Stimulated activated CD8-positive, alpha-beta memory T cell treated with anti-CD3 and anti-CD28 coated beads, Interleukin-15, amount 100 ng/mL, for 1 hour (primary cell): ENCODE measurements around the gene SREBF1.

Experiments used
- DNase-seq: peaks from one replicate; pipeline ENCODE4 v3.0.0-alpha.2; 2020; ENCODE audit warnings: low read depth

SREBF1 gene

DNA sequence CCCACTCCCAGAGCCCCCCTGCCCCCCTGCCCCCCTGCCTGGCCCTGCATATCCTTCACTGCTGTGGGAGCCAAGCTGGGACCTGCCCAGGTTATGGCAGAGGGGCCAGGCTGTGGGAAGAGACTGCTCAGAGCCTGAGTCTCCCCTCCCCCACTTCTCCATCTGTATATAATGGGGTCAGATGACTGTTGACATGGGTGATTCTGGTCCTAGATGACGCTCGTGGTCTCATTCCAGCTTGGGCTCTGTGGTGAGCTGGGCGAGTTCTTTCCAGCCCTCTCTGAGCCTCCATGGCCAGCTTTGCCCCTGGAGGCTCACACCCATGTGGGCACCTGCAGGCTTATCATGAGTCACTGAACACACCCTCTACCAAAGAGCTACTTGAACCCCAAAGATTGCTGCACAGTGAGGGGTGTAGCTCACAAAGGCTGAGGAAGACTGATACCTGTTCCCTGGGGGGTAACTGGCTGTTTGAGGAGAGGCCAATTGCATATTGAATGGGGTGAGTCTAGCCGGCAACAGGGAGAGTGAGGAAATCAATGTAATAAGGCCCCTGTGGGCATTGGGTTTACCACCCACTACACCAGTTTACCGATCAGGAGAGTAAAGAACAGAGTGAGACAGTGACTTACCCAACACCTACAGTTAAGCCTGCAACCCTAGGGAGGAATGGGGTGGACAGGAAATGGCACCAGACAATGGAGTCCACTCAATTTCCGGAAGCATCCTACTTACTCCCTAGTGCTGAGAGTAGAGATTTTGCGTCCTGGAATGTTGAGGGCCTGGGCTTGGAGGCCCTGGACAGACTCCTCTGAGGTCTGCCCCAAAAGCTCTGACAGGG, 4.2 kb upstream of the SREBF1 start:
- no peak for DNase-seq

DNA sequence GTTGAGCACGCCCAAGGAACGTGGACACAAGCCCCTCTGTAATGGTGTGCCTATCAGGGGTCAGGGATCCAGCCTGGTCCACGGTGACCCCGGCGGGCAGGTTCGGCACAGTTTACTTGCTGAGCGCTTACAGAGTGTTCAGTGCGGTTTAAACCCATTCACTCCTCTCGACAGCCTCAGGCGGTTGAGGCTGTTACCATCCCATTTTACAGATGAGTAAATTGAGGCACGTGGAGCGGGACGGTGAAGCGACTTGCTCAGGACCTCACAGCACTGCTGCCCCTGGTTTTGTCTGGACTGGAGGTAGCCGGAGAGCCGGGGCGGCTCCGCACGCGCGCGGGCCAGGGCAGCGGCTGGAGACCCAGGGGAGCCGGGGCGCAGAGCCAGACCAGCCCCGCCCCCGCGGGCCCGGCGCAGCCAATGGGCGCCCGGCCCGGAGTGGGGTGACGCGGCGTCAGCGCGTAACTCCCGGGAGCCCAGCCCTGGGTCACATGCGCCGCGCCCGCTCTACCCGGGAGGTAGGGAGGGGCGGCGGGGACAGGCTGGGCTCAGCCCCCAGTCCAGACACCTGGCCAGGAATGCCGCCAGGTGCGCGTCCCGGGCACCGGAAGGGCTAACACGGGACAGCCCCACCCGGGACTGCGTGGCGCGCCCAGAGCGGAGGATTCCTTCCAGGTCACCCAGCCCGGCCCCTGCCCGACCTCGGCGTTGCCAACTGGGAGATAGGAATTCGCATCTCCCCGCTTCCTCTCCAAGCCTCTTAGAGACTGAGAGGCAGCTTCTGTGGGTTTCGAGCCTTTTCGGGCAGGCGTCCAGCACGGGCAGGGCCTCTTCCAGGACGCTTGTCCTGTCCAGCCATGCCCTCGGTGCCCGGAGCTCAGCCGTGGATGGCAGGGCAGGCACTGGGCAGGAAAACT, 3.3 kb upstream of the SREBF1 start:
- peak; percentile 51 for DNase-seq

DNA sequence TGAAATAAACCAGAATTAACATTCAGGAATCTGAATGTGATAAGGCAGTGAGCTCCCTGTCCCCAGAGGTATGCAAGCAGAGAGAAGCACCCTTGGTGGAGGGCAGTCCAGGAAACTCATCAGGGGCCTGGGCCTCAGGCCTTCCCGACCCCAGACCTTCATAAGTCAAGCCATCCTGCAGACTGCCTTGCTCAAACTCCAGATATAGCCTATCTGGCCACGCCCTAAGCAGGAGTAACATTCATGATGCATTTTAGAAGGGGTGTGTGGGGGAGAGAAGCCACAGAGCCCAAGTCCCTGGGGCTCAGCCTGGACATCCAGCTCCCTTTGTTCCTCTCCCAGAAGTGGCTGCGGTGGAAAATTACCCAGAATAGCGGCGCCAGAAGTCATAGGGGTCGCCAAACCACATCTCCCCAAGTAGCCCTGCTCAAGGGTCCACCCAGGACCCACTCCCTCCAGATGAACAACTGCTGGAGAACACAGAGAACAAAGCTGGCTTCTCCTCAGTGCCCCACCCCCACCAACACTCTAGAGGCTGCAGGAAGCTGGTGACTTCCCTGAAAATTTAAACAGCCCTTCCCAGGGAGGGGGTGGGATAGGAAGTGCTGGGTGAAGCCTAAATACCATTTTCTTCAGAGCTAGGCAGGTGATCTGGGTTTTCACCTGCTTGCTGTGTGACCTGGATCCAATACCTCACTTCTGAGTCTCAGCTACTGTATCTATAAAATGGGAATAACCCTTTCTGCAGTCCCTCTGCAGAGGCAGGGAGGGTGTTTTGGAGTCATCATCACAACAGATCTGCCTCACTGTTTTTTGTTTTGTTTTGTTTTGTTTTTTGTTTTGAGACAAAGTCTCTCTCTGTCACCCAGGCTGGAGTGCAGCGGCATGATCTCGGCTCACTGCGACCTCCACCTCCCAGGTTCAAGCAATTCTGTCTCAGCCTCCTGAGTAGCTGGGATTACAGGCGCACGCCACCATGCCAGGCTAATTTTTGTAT, 1.5 kb upstream of the SREBF1 start:
- no peak for DNase-seq

DNA sequence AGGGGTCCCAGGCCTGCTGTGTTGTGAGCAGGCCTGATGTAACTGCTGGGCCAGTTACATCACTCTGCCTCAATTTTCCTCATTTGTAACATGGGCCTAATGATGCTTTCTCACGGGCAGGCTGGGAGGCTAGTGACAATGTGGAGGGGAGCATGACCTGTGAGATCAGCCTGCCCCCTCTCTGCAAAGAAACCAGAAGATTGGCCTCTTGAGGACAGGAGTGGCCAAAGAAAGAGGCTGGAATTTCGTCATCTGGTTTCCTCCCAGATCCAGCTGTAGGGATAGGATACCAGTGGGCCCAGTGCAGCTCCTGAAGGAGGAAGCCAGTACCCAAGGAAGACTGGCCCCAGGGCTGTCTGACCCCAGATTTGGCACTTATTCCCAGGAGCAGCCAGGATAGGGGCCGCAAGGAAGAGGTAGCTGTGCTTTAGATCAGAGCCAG, 615 bp upstream of the SREBF1 start:
- no peak for DNase-seq

DNA sequence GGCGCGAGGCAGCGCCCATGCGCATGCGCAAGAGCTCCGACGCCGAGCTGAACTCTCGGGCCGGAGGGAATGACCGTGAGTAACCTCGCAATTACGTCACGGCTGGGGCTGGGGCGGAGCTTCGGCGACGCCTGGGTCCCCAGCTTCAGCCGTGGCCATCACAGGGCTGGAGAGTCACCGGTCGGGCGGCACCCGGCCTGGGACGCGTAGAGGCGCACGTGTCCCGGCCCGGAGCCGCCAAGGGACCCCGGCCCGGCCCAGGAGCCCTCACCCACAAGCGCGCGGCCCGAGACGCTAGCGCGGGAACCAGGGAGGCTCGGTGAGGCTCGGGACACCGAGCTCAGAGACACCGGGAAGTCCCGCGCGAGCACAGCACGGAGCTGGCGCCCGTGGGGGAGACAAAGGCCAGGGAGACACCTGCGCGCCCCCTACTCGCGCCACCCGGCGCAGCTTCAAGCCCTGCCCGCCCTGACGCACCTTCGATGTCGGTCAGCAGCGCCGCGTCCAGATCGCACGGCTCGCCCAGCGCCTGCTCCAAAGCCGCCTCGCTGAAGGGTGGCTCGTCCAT, 452 bp downstream of the SREBF1 start:
- DNase-seq = peak; percentile 92

DNA sequence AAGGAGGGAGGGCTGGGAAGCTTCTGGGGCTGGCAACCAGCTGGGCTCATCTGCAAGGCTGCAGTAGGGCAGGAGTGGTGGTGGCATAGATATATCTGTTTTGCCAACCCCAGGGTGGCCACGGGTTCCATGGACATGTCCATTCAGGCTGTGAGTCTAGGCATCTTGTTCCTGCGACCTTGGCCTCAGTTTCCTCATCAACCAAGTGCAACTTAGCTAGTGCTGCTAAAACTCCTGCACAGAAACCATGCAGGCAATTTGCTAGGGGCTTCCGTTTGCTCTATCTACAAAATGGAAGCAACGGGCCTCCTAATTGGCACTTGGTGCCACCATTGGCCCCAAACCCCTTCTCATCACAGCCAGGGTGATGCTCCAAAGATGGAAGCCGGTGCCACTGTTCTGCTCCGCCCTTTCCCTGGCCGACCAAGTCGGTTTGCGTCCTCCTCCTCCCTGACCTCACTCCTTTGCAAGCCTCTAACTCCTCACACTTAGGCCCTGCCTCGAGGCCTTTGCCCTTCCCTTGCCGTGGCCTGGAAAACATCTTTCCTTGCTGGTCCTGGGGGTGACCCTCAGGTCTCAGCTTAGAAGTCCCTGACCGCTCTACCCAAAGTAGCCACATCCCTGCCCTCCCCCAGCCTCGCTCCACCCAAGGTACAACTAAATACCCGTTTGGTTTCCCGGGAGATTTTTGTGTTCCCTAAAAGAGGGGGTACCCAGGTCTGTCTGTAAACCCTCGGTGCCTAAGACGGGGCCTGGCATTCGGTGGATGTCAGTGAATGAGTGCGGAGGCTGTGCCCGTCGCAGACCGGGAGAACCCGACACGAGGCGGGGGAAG, 1.2 kb downstream of the SREBF1 start:
- no peak for DNase-seq

DNA sequence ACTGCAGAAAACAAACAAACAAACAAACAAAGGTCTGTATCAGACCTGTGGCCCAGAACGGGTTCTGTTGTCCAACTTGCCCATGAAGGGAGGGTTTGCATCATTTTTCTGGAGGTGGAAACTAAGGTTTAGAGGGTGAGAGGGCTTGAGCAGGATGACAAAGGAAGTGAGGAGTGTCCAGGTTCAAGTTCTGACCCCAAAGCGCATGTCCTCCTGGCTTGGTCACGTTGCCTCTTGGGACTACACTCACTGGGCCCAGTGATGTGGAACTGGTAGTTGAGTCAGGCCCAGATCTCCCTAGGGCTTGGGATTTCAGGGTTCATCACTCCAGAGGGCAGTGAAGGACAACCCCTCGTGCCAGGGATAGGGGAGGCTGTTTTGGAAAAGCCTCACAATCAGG, 1.8 kb downstream of the SREBF1 start:
- no peak for DNase-seq

DNA sequence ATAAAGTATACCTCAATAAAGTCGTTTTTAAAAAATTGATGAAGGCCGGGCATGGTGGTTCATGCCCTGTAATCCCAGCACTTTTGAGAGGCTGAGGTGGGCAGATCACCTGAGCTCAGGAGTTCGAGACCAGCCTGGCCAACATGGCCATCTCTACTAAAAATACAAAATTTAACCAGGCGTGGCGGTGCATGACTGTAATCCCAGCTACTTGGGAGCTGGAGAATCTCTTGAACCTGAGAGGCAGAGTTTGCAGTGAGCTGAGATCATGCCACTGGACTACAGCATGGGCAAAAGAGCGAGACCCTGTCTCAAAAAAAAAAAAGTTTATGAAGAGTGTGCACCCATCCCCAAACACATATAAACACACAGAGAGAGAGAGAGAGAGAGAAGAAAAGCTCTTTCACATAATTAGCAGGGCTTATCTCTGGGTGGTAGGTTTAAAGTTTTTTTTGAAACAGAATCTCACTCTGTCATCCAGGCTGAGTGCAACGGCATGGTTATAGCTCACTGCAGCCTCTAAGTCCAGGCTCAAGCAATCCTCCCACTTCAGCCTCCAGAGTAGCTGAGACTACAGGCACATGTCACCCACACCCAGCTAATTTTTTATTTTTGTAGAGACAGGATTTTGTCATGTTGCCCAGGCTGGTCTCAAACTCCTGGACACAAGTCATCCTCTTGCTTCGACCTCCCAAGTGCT, 3.0 kb downstream of the SREBF1 start:
- DNase-seq = no peak

DNA sequence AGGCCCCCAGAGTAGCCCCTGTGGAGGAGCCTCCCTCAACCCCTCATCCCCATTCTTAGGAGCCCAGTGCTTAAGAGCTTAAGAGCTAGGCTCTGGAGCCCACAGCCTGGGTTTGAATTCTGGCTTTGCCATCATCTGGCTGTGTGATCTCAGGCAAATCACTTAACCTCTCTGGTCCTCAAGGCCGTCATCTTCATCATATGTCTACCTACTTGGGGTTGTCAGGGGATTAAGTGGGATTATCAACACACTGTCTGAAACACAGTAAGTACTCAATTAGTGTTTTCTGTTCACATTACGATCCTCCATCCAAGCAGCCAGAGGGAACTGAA, 4.8 kb downstream of the SREBF1 start:
- DNase-seq = no peak

DNA sequence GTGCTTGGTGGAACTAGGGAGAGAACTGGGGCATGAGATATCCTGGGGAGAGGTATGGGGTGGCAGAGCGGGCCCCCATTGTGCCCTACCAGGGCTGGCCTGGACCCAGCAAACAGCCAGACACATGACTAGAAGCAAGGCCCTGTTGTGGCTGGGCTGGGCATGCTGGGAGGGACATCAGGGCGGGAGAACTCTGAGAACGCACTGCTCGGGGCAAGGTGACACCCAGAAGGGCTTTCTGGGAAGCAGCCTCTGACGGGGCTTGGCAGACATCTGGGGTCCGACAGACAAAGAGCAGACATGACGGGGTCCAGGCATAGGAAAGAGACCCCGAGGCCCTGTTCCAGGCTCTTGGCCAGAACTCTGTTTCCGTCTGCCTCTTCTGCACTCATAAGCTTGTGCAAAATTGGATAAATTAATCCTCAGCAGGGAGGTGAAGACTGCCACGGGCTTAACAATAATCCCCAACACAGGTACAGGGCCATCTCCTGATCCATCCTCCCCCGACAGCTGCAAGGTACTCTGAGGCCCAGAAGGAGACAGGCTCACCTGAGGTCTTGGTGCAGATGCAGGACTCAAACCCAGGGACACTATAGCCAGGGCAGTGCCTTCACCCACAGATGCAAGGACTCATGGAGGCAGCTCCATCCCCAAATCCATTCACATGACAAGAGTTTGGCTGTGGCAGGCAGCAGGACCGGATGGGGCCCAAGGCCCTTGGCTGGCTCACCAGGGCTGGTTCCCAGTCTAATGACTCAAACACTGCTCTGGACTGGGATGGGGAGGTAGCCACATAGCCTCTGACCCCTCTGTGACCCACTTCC, 5.4 kb downstream of the SREBF1 start:
- DNase-seq = no peak

DNA sequence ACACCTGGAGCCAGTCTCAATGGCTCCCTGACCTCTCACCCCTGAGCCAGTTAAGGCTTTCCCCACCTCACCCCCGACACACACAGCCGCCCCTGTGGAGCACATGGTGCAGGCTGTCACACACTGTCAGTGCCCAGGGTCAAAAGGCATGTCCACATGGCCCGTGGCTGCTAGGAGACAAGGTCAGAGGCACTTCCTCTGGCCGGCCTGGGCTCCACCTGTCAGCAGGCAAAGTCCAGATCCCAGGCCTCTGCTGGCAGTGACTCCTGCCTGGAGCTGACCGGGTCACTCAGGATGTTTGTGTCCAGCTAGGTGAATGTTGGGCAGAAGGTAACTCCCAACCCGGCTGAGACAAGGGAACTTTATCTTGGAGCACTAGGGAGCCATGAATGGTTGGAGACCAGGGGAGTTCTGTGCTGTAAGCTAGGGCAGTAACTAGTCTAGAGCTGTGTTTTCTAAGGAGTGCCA, 6.0 kb downstream of the SREBF1 start:
- DNase-seq = no peak

DNA sequence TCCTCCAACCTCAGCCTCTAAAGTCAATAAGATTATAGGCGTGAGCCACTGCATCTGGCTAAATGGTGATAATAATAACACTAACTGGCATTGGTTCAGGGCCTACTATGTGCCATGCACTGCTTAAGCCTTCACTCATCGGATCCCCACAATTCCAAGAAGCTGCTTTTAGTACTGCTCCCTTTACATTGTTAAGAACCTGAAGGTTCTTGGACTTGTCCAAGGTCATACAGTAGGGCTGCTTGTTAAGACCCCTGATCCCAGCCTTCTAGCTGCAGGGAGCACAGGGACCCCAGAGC, 6.6 kb downstream of the SREBF1 start:
- no peak for DNase-seq

DNA sequence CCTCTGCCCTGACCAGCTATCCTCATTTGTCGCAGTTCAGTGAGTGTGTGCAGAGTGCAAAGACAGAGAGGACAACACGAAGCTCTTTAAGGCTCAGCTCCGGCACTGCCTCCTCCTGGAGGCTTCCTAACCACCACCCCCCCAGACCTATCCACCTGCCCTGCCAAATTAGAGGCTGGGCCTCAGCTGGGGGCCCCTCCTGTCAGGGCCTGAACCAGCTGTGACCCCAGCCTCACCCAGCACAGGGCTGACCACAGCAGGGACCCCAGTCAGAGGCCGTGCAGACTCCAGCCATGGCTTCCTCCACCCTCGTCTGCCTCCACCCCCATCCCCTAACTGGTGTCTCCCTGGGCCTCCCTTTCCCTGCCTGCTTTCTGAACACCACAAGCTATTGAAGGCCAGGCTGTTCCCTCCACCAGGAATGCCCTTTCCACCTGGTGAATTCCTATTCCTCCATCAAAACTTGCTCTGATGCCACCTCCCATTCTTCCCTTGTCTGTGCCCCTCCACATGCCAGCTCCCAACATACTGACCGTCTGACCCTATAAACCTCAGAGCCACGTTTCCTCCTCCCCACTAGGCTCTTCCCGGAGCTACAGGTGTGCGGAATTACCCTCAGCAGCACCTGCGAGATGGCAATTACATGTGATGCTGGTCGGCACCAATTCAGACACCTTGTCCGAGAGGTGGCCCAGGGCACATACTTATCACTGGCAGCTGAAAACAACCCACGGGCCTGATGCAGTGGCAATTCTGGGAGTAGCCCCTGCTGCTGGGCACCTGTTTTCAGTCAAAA, 8.8 kb downstream of the SREBF1 start:
- DNase-seq = no peak

DNA sequence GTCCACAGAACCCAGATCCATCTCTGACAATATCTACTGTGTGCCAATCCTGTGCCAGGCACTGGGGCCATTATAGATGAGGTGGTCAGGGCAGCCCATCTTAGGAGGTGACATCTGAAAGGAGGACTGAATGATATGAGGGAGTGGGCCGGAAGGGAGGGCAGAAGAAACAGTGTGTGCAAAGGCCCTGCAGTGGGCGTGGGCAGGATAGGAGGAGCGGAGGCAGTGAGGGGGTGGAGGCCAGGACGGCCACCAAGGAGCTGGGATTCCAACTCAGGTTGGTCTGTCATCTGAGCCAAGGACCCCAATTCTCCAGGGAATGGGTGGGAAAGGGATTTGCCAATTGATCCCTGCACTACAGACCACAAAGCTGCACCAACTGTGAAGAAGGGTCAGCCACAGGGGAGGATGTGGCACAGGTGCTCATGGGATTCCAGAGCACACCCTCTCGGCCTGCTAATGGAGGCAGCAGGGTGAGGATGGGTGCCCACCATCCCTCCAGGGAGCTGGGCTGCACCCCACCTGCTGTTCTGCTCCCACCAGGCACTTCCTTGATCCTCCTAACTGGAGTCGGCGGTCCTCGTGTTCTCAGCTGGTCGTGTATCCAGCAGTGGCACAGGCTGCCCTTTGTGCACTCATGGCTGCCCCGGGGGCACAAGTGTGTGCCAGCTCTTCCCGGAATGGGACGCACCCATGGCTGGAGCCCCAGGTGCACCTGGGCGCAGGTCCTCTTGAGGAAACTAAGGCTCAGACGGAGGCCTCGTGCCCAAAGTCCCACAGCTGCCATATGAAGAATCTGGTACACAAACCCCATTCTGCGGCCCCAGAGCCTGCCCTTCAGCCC, 9.6 kb downstream of the SREBF1 start:
- DNase-seq = no peak

DNA sequence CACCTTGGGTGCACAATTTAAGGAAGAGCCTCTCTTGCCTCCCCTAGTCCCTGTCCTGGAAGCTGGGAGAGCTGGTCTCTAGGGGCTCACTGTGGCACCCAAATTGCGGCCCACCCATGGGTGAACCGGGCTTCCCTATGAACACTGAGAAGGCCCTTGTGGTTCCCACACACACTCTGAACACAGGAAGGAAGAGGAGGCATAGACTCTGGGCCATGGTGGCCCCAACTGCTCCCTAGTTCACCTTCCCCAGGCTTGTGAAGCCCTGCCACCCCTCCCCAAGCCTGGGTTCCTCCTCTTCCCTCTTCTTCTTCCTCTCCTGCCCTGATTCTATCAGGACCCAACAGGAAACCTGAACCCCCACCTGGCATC, 10.5 kb downstream of the SREBF1 start:
- no peak for DNase-seq

DNA sequence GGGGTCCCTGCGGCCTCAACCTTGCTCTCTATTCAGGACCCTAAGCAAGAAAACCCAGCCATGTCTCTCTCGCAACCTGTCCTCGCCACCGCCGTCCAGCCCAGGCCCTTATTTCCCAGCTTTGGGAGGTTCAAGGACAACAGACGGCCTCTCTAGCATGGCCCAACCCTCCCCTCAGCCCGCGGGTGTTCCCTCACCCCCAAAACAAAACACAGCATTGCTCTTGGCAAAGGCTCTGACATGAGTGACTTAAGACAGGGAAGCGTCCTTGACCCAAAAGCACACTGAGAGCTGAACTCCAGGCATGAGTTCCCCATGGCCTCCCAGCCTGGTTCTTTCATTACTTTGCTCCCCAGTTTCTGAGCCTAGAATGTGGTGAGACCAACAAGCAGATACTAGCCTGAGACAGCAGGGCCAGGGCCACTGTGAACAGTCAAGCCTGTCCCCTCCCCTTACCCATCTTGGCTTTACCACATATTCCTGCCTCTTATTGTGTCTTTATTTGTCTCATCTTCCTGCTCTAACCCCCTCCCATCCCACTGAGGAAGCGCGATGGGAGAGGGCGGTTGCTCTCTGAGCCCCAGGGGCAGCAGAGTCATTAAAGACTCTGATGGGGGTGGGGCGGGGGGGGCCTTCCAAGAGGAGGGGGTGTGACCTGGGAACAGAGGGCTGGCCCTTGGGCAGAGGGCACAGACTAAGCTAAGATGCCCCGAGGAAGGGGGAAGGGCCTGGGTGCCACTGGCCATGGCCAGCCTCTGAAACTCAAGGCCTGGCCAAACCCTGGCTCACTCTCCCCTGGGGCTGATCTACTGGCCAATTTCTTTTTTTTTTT, 11.8 kb downstream of the SREBF1 start:
- no peak for DNase-seq
